ENCODE data around the gene TRIM2. TPM values are rescaled to one million over a fixed set of nuclear protein-coding genes. Genes with fewer than 3 reads are reported as not detected.
"Not testable (repeated sequence)": the region's sequence is repeated elsewhere in the genome, so short reads cannot be mapped to it uniquely, and the experiment has no call there.

TRIM2 gene
- total and polyA plus RNA-seq, 7 experiments from 2014 or later = 0.12 to 3.9 (median 2.1) TPM

DNA sequence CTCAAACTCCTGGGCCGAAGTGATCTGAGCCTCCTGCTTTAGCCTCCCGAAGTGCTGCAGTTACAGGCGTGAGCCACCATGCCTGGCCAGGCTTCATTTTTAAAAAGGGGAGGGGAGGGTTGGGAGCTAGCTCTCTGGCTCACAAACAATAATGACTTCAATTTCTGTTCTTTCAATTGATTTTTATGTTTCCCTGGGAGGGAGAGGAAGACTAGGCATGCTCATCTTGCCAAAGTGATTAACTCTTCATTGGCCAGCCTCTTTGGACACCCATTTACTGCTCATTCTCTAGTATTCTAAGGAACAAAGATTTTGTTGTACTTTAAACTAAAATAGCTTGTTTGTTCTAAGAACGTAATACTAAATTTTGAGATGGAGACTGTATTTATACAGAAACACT, 43.4 kb upstream of the TRIM2 start:
- peaks cover 7 to 13% (median 8%) of the 10 kb centered on the region in 7 donors for H3K4me1 Mint-ChIP-seq
- H3K9me3 ChIP-seq (ENCODE audit: control insufficient read depth in 2 of 3, low read length in 3 of 3) = no peaks in the 10 kb centered on the region
- H3K4me1 ChIP-seq (ENCODE audit: control insufficient read depth in 2 of 2, insufficient read depth in 2 of 2, low read length in 2 of 2) = no peaks in the 10 kb centered on the region
- CTCF ChIA-PET = interaction anchor here (1.4 to 2.0 kb wide), 2 partner anchors 18 to 75 kb away, joined by 4 to 5 read pairs; no protein-coding TSS in a partner anchor
- peaks cover 0 to 5% (median 4%) of the 10 kb centered on the region in 5 donors for H3K27me3 Mint-ChIP-seq
- H3K27ac ChIP-seq (ENCODE audit: low read depth, low read length) = no peak overlapping the region
- peaks cover 0 to 5% (median 0%) of the 10 kb centered on the region in 11 donors for H3K9me3 Mint-ChIP-seq
- no peaks in the 10 kb centered on the region for H3K36me3 Mint-ChIP-seq
- no peak for DNase-seq
- POLR2A ChIA-PET = no interaction called here
- no peak for ATAC-seq
- no peak overlapping the region for H3K27ac Mint-ChIP-seq
- no peak overlapping the region for H3K4me3 ChIP-seq (ENCODE audit: low read length)
- intact Hi-C loops (cut with micrococcal nuclease) = no loop called here
- no peak overlapping the region for H3K4me3 Mint-ChIP-seq
- no peaks in the 10 kb centered on the region for H3K27me3 ChIP-seq (ENCODE audit: control insufficient read depth in 2 of 2, insufficient read depth in 2 of 2, low read length in 2 of 2)
- H3K36me3 ChIP-seq (ENCODE audit: control insufficient read depth in 2 of 3, insufficient read depth in 3 of 3, low read length in 3 of 3) = no peaks in the 10 kb centered on the region

DNA sequence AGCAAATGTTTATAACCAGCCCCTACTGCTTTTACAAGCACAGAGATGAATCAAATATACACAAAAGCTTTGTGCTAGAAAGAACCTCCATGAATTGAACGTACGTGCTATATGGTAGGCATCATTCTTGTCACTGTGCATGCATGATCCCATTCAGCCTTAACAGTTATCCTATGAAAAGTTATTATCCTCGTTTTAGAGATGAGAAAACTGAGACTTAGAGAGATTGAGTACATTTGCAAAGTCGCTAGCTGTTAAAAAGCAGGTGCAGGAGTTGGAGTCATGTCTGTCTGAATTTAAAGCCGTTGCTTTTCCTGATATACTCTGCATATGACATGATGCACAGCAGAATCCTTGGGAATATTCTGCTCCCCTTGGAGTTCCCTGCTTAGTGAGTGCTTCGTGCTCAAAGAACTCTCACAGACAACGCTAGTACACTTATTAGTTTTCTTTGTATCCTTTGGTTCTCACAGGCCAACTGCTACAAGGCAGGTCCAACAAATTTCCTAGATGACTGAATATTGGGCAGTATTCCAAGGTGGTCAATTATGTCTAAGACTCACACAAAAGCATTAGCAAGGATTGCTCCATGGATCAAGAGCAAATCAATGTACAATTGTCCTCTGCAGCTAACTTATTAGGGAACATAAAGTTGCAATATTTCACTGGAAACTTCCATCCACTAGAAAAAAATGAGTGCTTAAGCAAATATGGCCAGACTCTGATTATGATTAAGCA, 42.8 kb upstream of the TRIM2 start:
- no peak overlapping the region for H3K27ac Mint-ChIP-seq
- Histone ChIP-seq H3K4me1 (ENCODE audit: control insufficient read depth in 2 of 2, insufficient read depth in 2 of 2, low read length in 2 of 2) (no peaks in the 10 kb centered on the region), H3K27ac (ENCODE audit: low read depth, low read length) (no peak overlapping the region), H3K4me3 (ENCODE audit: low read length) (no peak overlapping the region), H3K27me3 (ENCODE audit: control insufficient read depth in 2 of 2, insufficient read depth in 2 of 2, low read length in 2 of 2) (no peaks in the 10 kb centered on the region), H3K9me3 (ENCODE audit: control insufficient read depth in 2 of 3, low read length in 3 of 3) (no peaks in the 10 kb centered on the region), H3K36me3 (ENCODE audit: control insufficient read depth in 2 of 3, insufficient read depth in 3 of 3, low read length in 3 of 3) (no peaks in the 10 kb centered on the region)
- intact Hi-C loops (cut with micrococcal nuclease) = no loop called here
- peaks cover 1 to 7% (median 2%) of the 10 kb centered on the region in 7 donors for H3K4me1 Mint-ChIP-seq
- no peaks in the 10 kb centered on the region for H3K36me3 Mint-ChIP-seq
- DNase-seq (no peak), ATAC-seq (no peak)
- peaks cover 0 to 10% (median 1%) of the 10 kb centered on the region in 11 donors for H3K9me3 Mint-ChIP-seq
- ChIA-PET POLR2A (interaction anchor here (0.6 to 0.9 kb wide), 2 partner anchors 9 to 40 kb away, joined by 3 to 4 read pairs; no protein-coding TSS in a partner anchor), CTCF (interaction anchor here (1.4 to 2.0 kb wide), 2 partner anchors 18 to 76 kb away, joined by 4 to 5 read pairs; no protein-coding TSS in a partner anchor)
- H3K4me3 Mint-ChIP-seq = no peak overlapping the region
- peaks cover 0 to 9% (median 6%) of the 10 kb centered on the region in 5 donors for H3K27me3 Mint-ChIP-seq

DNA sequence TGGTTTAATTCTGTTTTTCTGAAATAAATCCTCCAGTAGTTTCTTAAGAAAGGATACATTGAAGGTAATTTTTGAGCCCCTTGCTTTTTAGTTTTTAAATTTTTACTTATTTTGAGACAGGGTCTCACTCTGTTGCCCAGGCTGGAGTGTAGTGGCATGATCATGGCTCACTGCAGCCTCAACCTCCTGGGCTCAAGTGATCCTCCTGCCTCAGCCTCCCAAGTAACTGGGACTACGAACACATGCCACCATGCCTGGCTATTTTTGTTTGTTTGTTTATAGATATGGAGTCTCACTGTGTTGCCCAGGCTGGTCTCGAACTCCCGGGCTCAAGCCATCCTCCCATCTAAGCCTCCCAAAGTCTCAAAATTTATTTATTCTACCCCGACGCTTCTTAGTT, 39.0 kb upstream of the TRIM2 start:
- CTCF ChIA-PET = not testable (repeated sequence)
- peaks cover 0 to 27% (median 9%) of the 10 kb centered on the region in 5 donors for H3K27me3 Mint-ChIP-seq

DNA sequence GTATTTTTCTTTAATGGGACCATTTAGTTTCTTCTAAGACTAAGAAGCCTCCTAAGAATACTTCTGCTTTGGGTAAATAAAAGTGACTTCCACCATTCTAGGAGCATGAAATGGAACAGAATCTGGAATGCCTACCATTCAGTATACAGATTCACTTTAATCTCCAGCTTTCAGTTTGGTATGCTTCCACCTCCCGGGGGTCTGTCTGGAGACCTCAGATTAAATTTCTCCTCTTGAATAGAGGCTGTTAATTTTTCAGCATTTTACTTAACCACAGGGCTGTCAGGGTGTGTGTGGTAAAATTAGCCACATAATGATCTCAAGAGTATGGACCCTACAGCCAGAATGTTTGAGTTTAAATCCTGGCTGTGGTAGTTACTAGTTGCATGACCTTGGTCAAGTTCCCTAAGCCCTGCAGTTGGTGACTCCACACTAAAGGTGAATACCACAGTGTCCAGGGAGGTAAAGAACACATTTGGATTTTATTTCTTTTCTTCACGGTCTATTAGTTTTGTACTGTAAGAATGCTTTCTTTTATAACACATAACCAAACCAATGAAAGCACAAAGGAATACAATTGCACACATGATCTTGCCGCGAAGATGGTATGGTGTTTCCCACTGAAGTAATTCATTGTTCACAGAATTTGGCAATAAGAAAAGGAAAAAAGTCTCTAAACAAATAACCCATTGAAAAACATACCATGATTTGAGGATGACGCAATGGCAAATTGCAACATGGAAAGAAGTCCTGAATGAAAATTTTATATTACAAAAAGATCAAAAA, 37.3 kb upstream of the TRIM2 start:
- no peaks in the 10 kb centered on the region for H3K36me3 Mint-ChIP-seq
- H3K4me1 Mint-ChIP-seq = no peaks in the 10 kb centered on the region
- H3K27me3 ChIP-seq (ENCODE audit: control insufficient read depth in 2 of 2, insufficient read depth in 2 of 2, low read length in 2 of 2) = no peaks in the 10 kb centered on the region
- POLR2A ChIA-PET = no interaction called here
- peaks cover 0 to 27% (median 9%) of the 10 kb centered on the region in 5 donors for H3K27me3 Mint-ChIP-seq
- H3K4me3 Mint-ChIP-seq = no peak overlapping the region
- H3K9me3 Mint-ChIP-seq = peaks cover 0 to 10% (median 3%) of the 10 kb centered on the region in 11 donors
- CTCF ChIA-PET = no interaction called here
- H3K9me3 ChIP-seq (ENCODE audit: control insufficient read depth in 2 of 3, low read length in 3 of 3) = no peaks in the 10 kb centered on the region
- no peaks in the 10 kb centered on the region for H3K36me3 ChIP-seq (ENCODE audit: control insufficient read depth in 2 of 3, insufficient read depth in 3 of 3, low read length in 3 of 3)
- ATAC-seq (no peak), DNase-seq (no peak)
- H3K27ac Mint-ChIP-seq = no peak overlapping the region
- intact Hi-C loops (cut with micrococcal nuclease) = no loop called here
- H3K4me1 ChIP-seq (ENCODE audit: control insufficient read depth in 2 of 2, insufficient read depth in 2 of 2, low read length in 2 of 2) = no peaks in the 10 kb centered on the region
- no peak overlapping the region for H3K4me3 ChIP-seq (ENCODE audit: low read length)
- H3K27ac ChIP-seq (ENCODE audit: low read depth, low read length) = no peak overlapping the region

More for the DNA sequence above, 39.0 kb upstream of the TRIM2 start:
- H3K27ac Mint-ChIP-seq; H3K27me3 ChIP-seq (ENCODE audit: control insufficient read depth in 2 of 2, insufficient read depth in 2 of 2, low read length in 2 of 2); H3K4me3 Mint-ChIP-seq; POLR2A ChIA-PET; H3K36me3 Mint-ChIP-seq; intact Hi-C loops (cut with micrococcal nuclease); H3K9me3 Mint-ChIP-seq; H3K36me3 ChIP-seq (ENCODE audit: control insufficient read depth in 2 of 3, insufficient read depth in 3 of 3, low read length in 3 of 3); H3K4me1 ChIP-seq (ENCODE audit: control insufficient read depth in 2 of 2, insufficient read depth in 2 of 2, low read length in 2 of 2); H3K27ac ChIP-seq (ENCODE audit: low read depth, low read length); H3K9me3 ChIP-seq (ENCODE audit: control insufficient read depth in 2 of 3, low read length in 3 of 3); DNase-seq; ATAC-seq; H3K4me3 ChIP-seq (ENCODE audit: low read length); H3K4me1 Mint-ChIP-seq: not testable (repeated sequence)

DNA sequence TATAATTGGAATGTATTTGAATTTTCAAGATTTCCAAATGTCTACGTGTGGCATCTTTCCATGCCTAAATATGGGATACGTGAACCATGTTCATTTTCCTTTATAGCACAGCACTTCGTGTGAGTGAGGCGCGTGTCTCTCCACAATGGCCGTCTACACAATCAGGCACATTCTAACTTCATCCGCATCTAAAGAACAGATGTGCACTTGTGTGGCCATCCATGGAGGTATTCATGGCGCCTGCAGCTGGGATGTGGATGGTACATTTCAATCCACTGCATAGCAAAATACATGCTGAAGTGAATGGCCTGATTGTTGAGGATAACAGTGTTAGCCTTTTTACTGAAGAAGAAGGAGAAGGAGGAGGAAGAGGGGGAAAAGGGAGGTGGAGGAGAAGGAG, 34.5 kb upstream of the TRIM2 start:
- Histone ChIP-seq H3K9me3 (ENCODE audit: control insufficient read depth in 2 of 3, low read length in 3 of 3) (no peaks in the 10 kb centered on the region), H3K4me1 (ENCODE audit: control insufficient read depth in 2 of 2, insufficient read depth in 2 of 2, low read length in 2 of 2) (no peaks in the 10 kb centered on the region), H3K36me3 (ENCODE audit: control insufficient read depth in 2 of 3, insufficient read depth in 3 of 3, low read length in 3 of 3) (no peaks in the 10 kb centered on the region), H3K27ac (ENCODE audit: low read depth, low read length) (no peak overlapping the region), H3K4me3 (ENCODE audit: low read length) (no peak overlapping the region), H3K27me3 (ENCODE audit: control insufficient read depth in 2 of 2, insufficient read depth in 2 of 2, low read length in 2 of 2) (no peaks in the 10 kb centered on the region)
- CTCF ChIA-PET = interaction anchor here (1.0 kb wide), 1 partner anchor 27 kb away, joined by 3 read pairs; no protein-coding TSS in a partner anchor
- Mint-ChIP-seq H3K27me3 (peaks cover 0 to 27% (median 9%) of the 10 kb centered on the region in 5 donors), H3K4me1 (no peaks in the 10 kb centered on the region), H3K27ac (no peak overlapping the region), H3K9me3 (peaks cover 0 to 10% (median 2%) of the 10 kb centered on the region in 11 donors), H3K4me3 (no peak overlapping the region), H3K36me3 (no peaks in the 10 kb centered on the region)
- POLR2A ChIA-PET = no interaction called here
- DNase-seq (no peak), ATAC-seq (no peak)
- intact Hi-C loops (cut with micrococcal nuclease) = no loop called here

DNA sequence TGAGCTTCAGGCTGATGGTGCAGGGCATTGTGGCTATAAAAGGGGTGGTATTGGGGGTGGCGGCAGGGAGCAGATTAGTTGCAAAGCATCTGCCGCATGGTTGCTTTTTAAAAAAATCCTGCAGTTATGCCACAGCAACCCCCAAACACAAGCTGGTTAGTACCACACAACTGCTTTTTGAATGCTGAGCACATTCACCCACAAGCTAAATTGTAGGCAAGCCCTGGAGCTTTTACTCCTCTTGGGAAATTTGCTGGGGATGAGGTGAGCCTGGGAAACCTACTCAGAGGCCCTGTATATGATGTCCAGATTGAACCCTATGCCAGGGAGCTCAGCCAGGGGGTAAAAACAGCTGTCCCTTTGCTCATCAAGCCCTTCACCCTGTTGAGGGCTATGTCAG, 33.8 kb upstream of the TRIM2 start:
- Mint-ChIP-seq H3K27ac (no peak overlapping the region), H3K4me3 (no peak overlapping the region), H3K36me3 (no peaks in the 10 kb centered on the region), H3K9me3 (peaks cover 0 to 10% (median 1%) of the 10 kb centered on the region in 11 donors), H3K27me3 (peaks cover 0 to 27% (median 9%) of the 10 kb centered on the region in 5 donors), H3K4me1 (no peaks in the 10 kb centered on the region)
- Histone ChIP-seq H3K27me3 (ENCODE audit: control insufficient read depth in 2 of 2, insufficient read depth in 2 of 2, low read length in 2 of 2) (no peaks in the 10 kb centered on the region), H3K4me1 (ENCODE audit: control insufficient read depth in 2 of 2, insufficient read depth in 2 of 2, low read length in 2 of 2) (no peaks in the 10 kb centered on the region), H3K4me3 (ENCODE audit: low read length) (no peak overlapping the region), H3K36me3 (ENCODE audit: control insufficient read depth in 2 of 3, insufficient read depth in 3 of 3, low read length in 3 of 3) (no peaks in the 10 kb centered on the region), H3K27ac (ENCODE audit: low read depth, low read length) (no peak overlapping the region), H3K9me3 (ENCODE audit: control insufficient read depth in 2 of 3, low read length in 3 of 3) (no peaks in the 10 kb centered on the region)
- intact Hi-C loops (cut with micrococcal nuclease) = no loop called here
- ATAC-seq (no peak), DNase-seq (no peak)
- ChIA-PET POLR2A (no interaction called here), CTCF (interaction anchor here (1.0 kb wide), 1 partner anchor 27 kb away, joined by 3 read pairs; no protein-coding TSS in a partner anchor)
